Suprapubic skin (tissue), 4 donors: ENCODE data around the gene HEATR5A. TPM values are rescaled to one million over a fixed set of nuclear protein-coding genes. Genes with fewer than 3 reads are reported as not detected.

Experiments used
- DNase-seq, 2 donors: peaks; one replicate each; pipeline ENCODE4 v3.0.0-alpha.2; 2019; ENCODE audit warnings: low spot score in 2 of 2
- H3K27ac ChIP-seq: fragments of 200-600 bp; sonication (generic); one replicate; pipeline ENCODE4 v1.5.1; 2019
- H3K27me3 ChIP-seq: fragments of 200-600 bp; sonication (generic); one replicate; pipeline ENCODE4 v1.5.1; 2019
- H3K36me3 ChIP-seq: fragments of 200-600 bp; sonication (generic); one replicate; pipeline ENCODE4 v1.5.1; 2019
- H3K4me1 ChIP-seq: fragments of 200-600 bp; sonication (generic); one replicate; pipeline ENCODE4 v1.5.1; 2019
- H3K4me3 ChIP-seq: fragments of 200-600 bp; sonication (generic); one replicate; pipeline ENCODE4 v1.5.1; 2019; ENCODE audit warnings: mild to moderate bottlenecking
- H3K9me3 ChIP-seq: fragments of 200-600 bp; sonication (generic); one replicate; pipeline ENCODE4 v1.5.1; 2019
- CTCF ChIP-seq, 2 donors: fragments of 200-600 bp in 1 of 2; fragments of 450-650 bp in 1 of 2; sonication (generic) in 1 of 2; IDR thresholded peaks; one replicate each; pipeline ENCODE4 v1.5.1; 2016 to 2019; ENCODE audit warnings: antibody characterized with exemption in 2 of 2, mild to moderate bottlenecking in 1 of 2, moderate library complexity in 1 of 2
- EP300 ChIP-seq: sonication (generic); formaldehyde crosslinking; IDR thresholded peaks from one replicate; pipeline ENCODE4 v1.6.1; 2017; ENCODE audit warnings: antibody characterized with exemption
- POLR2A ChIP-seq, 2 donors: fragments of 450-650 bp; IDR thresholded peaks; one replicate each; pipeline ENCODE4 v1.6.1; 2017; ENCODE audit warnings: antibody characterized with exemption in 2 of 2, mild to moderate bottlenecking in 2 of 2, moderate library complexity in 2 of 2
- POLR2AphosphoS5 ChIP-seq, 3 donors: sonication (generic); formaldehyde crosslinking; IDR thresholded peaks; one replicate each; pipeline ENCODE4 v1.6.1; 2017; ENCODE audit warnings: antibody characterized with exemption in 3 of 3
- WGBS: methylation state at CpG from one replicate; pipeline ENCODE4 v1.1.5; 2018; 5-methylcytosine and 5-hydroxymethylcytosine counted together
- total RNA-seq, 4 donors: library from RNA; depleted of rRNA; stranded (reverse); fragments of >200 nt; gene quantifications; one replicate each; pipeline ENCODE4 v1.1.0, GENCODE V29; 2016

HEATR5A gene
- total RNA-seq, 4 donors from 2014 or later, result 11.0 to 21.6 (median 14.0) TPM

GRCh38 chr14:31421200-31421599 is 850 bp upstream of the HEATR5A start:
- peaks cover 25% of the 10 kb centered on the region for H3K4me1 ChIP-seq
- H3K4me3 ChIP-seq, result peak overlapping the region; percentile 99
- H3K36me3 ChIP-seq, result no peaks in the 10 kb centered on the region
- DNase-seq, result no peak
- H3K27ac ChIP-seq, result no peak overlapping the region
- H3K27me3 ChIP-seq, result no peaks in the 10 kb centered on the region
- H3K9me3 ChIP-seq, result no peaks in the 10 kb centered on the region
- TF ChIP-seq EP300 (no peak), POLR2A (IDR thresholded peaks at IDR 0.05) (no peak), CTCF (IDR thresholded peaks at IDR 0.05) (no peak), POLR2AphosphoS5 (IDR thresholded peaks at IDR 0.05) (no peak)
- 93% methylated on average over 5 of the region's 5 CpGs for WGBS

GRCh38 chr14:31419967-31420318 is 407 bp downstream of the HEATR5A start:
- TF ChIP-seq POLR2A (IDR thresholded peaks at IDR 0.05), result no peak
- TF ChIP-seq CTCF (IDR thresholded peaks at IDR 0.05), result no peak
- no peak for TF ChIP-seq EP300
- TF ChIP-seq POLR2AphosphoS5 (IDR thresholded peaks at IDR 0.05), result no peak
- H3K36me3 ChIP-seq, result no peaks in the 10 kb centered on the region
- H3K27me3 ChIP-seq, result no peaks in the 10 kb centered on the region
- peaks cover 34% of the 10 kb centered on the region for H3K4me1 ChIP-seq
- no peaks in the 10 kb centered on the region for H3K9me3 ChIP-seq
- 0% methylated on average over 10 of the region's 33 CpGs for WGBS
- peak overlapping the region; percentile 91 for H3K27ac ChIP-seq
- peak in 1 of 2 donors; percentile 73 for DNase-seq
- H3K4me3 ChIP-seq, result peak overlapping the region; percentile 99

- WGBS, result 11% methylated on average over 9 of the region's 9 CpGs
- Histone ChIP-seq H3K4me3 (peak overlapping the region; percentile 99), H3K27me3 (no peaks in the 10 kb centered on the region), H3K9me3 (no peaks in the 10 kb centered on the region), H3K36me3 (no peaks in the 10 kb centered on the region), H3K27ac (peak overlapping the region; percentile 91), H3K4me1 (peaks cover 39% of the 10 kb centered on the region)
- no peak for TF ChIP-seq CTCF (IDR thresholded peaks at IDR 0.05)
- no peak for TF ChIP-seq POLR2AphosphoS5 (IDR thresholded peaks at IDR 0.05)
- no peak for TF ChIP-seq POLR2A (IDR thresholded peaks at IDR 0.05)
- no peak for TF ChIP-seq EP300
- no peak for DNase-seq
Observed at GRCh38 chr14:31419179-31419966, 977 bp downstream of the HEATR5A start.

- Histone ChIP-seq H3K4me3 (no peak overlapping the region), H3K27me3 (no peaks in the 10 kb centered on the region), H3K9me3 (no peaks in the 10 kb centered on the region), H3K27ac (no peak overlapping the region), H3K4me1 (peaks cover 42% of the 10 kb centered on the region), H3K36me3 (no peaks in the 10 kb centered on the region)
- WGBS, result 39% methylated on average over 1 of the region's 1 CpG
- no peak for DNase-seq
- TF ChIP-seq POLR2AphosphoS5 (IDR thresholded peaks at IDR 0.05) (no peak), CTCF (IDR thresholded peaks at IDR 0.05) (no peak), EP300 (no peak), POLR2A (IDR thresholded peaks at IDR 0.05) (no peak)
Observed at GRCh38 chr14:31418440-31418839, 1.9 kb downstream of the HEATR5A start.

- H3K27me3 ChIP-seq, result no peaks in the 10 kb centered on the region
- no peak overlapping the region for H3K4me3 ChIP-seq
- no peak for DNase-seq
- H3K36me3 ChIP-seq, result no peaks in the 10 kb centered on the region
- 9% methylated on average over 1 of the region's 1 CpG for WGBS
- H3K27ac ChIP-seq, result no peak overlapping the region
- peaks cover 43% of the 10 kb centered on the region for H3K4me1 ChIP-seq
- no peaks in the 10 kb centered on the region for H3K9me3 ChIP-seq
- no peak for TF ChIP-seq EP300
- no peak for TF ChIP-seq CTCF (IDR thresholded peaks at IDR 0.05)
- no peak for TF ChIP-seq POLR2A (IDR thresholded peaks at IDR 0.05)
- no peak for TF ChIP-seq POLR2AphosphoS5 (IDR thresholded peaks at IDR 0.05)
Observed at GRCh38 chr14:31414190-31414833, 6.0 kb downstream of the HEATR5A start.
